Stimulated activated CD8-positive, alpha-beta memory T cell treated with anti-CD3 and anti-CD28 coated beads, Interleukin-7, amount 100 ng/mL, for 1 hour (primary cell): ENCODE data around the gene PCDH12.
A peak's percentile ranks its signal among the peaks of the same experiment; 100 is the strongest.

ENCODE experiments used
- DNase-seq, 2 donors: peaks; one replicate each; pipeline ENCODE4 v3.0.0-alpha.2; 2020; ENCODE audit warnings: low read depth in 2 of 2

PCDH12 gene

DNA sequence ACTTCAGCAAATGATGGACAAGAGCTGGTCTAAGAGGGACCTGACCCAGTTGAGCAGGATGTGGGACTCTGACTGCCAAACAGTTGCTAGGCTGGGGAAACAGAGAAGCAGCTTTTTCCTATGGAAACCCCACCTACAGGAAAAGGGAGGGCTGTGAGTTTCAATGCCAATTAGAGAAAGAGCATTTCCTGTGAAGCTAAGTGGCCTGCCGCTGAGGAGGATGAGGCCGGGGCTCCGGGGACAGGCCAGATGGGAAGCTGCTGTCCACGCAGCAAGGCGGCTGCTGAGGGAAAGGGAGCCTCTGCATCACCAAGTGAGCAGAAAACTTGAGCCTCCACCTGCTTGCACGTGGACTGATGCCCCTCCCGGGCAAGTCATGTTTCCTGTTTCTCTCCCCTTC is at the start of gene PCDH12:
Gene PCDH12 (minus strand): TSS at position 90 of the 400 bp plus-strand sequence. CDS start 351 bp downstream, outside the sequence.
- no peak for DNase-seq

DNA sequence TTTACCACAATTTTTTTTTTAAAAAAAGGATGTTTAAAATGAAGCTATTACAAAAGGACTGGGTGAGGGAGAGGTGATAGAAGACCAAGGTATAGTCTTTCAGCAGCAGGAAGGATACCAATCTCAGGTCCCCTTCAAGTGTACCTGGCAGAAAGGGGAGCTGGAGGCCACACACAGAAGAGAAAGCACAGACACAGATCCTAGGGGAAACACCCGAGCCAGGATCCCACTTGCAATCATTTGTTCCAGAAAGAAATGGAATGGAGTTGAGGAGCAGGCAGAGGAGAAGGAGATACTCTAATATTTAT is 49.2 kb upstream of the PCDH12 start:
- DNase-seq, result no peak

DNA sequence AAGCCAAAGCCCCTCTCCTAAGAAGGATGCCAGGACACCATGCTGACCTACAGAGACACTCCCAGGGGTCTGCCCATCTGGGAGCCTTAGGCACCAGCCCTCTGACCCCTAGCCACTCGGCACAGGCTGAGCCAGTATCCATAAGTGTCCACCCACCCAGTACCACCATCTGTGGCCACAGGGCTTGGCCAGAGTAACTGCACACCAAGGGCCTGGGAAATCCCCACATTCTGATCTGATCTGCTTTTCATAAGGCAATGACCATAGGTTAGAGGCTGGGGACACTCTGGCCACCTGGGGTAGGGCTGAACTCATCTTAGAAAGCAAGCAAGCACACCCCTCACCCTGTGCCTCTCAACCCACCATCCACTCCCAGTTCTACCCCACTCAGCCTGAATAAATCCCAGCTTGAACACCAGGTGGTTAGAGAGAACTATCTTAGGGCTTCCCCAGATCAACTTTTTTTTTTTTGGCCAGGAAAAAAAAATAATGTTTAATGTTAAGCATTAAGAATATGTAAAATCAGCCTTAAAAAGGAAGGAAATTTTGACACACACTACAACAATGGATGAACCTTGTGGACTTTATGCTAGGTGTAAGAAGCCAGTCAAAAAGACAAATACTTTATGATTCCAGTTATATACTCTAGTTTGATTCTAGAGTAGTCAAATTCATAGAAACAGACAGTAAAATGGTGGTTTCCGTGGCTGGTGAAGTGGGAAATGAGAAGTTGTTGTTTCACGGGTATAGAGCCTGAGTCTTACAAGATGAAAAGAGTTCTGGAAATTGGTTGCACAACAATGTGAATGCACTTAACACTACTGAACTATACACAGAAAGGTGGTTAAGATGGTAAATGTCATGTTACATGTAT is 48.6 kb upstream of the PCDH12 start:
- DNase-seq, result no peak

DNA sequence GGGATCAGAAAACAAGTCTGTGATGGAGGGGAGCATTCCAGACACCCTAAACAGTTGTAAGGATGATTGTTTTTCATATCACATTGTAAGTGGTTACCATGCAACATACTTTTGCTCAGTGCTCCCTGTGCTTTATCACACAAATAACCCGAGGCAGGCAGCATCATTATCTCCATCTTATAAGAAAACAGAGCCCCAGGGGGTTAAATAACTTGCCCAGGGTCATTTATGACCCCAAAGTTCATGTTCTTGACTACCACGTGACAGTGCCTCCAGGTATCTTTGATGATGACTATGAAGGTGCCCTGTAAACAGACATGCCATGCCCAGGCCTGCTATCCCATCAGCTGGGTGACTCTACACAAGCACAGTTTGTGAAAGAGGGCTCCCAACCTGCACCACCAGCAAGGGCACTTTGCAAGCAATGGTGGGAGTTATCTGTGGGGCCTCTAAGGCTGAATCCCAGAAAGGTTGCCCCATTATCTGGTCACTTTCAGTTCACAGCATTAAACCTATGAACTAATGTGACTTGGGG is 45.3 kb upstream of the PCDH12 start:
- no peak for DNase-seq

DNA sequence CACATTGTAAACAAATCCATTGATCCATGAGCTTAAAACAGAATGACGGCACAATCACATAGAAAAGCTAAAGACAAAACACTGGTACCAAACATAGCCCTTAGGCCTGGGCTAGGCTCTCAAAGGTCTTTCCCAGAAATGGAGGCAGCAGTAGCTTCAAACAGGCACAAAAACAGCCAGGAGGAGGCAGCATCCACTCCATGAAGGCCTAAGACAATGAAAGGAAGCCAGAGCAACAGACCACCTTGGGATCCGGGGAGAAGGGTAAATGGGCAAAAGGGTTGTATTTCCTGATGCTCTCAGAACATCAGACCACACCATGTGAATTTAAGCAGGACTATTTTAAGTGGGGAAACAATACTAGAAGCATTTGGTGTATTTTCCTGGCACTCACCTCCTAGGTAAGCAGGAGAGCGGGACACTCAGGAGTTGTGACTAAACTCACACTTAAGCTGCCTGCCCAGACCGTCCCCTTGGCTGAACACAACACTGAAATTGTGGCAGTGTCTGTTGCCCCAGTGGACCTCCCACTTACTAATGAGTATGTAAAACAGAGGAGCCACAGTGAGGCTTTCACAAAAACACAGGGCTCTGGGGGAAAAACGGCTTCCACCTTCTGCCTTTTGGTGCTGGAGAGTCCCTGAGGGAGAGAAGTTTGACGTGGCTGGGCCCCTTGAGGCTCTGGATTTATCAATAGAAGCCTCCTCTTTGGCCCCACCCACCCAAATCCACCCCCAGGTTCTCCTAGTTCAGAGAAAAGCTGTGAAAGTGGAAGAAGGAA is 42.9 kb upstream of the PCDH12 start:
- no peak for DNase-seq

DNA sequence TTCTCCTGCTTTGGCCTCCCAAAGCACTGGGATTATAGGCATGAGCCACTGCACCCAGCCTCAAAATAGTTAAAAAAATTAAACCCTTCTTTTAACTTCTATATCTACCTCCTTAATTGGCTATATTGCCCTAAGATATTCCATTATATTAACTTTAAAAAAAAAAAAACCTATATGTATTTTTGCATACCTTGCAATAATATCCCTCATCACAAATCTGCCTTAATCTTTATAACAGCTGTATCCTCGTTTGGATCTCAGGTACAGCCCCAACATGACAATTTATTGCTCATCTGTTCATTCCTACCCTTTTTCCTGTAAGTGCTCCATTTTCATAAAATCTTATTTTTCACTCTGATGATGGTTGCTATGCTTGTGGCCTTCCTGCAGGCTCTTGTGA is 42.2 kb upstream of the PCDH12 start:
- no peak for DNase-seq

DNA sequence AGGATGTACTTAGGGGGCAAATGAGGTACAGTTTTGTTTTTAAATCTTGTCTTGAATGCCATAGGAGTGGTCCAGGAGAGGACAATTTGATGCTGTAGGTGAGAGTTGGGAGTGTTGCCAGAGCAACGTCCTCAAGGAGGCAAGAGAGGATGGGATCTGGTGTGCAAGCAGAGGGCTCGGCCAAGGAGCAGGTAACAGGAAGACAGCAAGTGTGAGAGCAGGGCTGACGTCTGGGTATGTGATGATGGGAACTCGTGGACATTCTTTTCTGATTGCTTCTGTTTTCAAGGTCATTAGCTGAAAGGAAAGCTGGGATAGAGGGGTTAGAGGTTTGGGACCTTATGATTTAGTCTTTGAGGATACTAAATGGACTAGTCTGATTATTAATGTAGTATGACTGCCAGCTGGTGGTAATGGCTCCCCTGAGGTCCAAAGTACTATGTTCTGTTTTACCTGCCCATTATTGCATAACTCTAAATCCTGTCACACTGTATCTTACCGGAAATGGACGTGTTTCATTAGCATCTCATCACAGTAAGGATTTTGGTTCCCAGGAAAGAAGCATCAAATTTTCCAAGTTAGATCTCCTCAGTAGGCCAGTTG is 39.5 kb upstream of the PCDH12 start:
- no peak for DNase-seq

DNA sequence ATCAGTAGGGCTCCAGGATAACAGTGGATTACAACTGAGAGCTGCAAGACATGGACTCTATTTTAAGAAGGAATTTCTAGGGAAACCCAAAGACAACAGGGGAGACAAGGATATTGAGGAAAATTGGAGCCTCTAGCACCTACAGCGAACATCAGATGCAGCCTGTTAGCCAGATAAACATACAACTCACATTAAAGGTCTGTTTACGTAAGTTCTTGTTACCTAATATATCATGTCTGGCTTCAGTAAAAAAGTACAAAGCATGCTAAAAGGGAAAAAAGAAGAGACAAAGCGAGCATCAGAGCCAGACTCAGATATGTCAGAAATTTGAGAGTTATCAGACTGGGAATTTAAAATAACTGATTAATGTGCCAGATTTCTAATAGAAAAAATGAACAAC is 37.7 kb upstream of the PCDH12 start:
- DNase-seq, result no peak

DNA sequence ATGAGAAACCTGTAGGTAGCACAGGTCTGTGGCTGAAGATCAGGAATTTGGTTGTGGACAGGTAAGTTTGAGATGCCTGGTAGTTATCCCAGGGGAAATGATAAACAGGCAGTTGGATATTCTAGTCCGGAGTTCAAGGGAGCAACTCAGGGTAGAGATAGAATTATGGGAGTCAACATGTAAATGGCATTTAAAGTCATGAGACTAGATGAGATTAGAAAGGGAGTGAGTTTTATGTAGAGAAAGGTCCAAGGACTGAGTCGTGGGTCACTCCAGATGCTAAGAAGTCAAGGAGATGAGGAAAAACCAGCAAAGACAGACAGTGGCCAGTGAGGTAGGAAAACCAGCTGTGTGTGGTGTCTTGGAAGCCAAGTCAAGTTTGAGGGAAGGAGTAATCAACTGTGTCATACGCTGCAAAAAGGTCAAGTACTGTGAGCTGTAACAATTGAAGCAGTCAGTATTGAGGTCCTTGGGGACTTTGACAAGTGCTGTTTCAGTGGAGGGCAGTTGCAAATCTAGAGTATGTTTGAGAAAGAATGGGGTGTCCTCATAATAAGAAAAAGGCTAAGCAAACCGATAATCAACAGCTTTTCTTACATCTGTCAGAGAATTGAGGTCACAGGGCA is 36.6 kb upstream of the PCDH12 start:
- no peak for DNase-seq

DNA sequence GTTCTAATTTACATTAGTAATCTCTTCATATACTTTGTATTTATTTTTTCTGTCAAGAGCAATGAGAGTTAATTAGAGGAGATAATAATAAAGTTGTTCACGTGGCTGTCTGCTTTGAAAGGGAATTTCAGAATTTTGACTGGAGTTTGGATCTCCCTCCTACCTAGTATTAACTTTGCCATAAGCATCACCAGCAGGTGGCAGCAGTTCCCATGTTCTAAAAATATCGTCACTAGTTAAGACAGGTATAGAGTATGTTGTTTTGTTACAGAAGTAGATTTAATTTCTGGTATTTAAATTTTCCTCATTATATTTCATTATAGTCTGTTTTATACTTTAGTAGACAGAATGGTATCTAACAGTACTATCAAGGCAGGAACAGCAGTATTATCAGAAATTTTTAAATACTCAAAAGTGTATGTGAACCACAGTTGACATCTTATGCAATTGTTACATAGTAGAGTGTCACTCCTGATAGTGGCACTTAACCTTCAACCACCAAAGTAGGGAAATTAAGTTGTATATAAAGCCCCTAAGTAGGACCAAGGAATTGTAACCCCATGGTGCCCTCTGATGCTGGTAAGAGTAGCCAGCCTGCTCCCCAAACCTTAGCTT is 34.5 kb upstream of the PCDH12 start:
- peak; percentile 61 to 74 for DNase-seq

DNA sequence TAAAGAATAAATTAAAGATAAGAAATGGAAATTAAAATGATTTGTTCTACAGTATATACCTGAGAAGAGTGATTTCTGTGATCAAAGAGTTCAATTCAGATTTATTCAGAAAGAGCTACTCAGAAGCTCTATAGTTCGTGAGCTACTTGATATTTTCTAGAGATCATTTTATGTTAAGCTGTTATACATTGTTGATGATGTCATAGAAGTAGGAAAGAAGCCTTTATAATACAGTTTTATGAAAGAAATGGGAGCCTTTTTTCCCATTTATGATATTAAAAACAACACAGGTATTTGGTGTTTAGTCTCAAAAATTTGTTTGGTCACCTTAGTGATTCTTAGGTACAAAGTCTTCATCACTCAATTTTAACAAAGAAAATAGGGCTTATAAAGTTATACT is 31.7 kb upstream of the PCDH12 start:
- no peak for DNase-seq

DNA sequence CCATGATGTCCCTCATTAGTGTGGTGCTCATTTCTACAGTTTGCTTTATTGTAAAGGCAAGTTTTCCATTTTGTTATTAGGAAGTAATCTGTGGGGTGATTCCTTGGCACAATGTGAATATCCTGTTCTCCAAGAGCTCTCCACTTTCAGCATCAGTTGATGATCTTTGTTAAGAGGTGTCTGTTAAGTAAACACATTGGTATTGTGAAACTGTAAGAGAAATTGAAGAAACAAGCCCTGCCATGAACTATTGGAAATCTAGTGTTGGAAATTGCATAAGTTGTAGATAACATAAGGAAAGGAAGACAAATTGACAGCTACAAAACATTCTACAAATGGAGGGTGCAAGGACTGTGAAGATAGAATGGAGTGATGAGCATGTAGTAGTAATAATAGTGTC is 28.1 kb upstream of the PCDH12 start:
- no peak for DNase-seq

DNA sequence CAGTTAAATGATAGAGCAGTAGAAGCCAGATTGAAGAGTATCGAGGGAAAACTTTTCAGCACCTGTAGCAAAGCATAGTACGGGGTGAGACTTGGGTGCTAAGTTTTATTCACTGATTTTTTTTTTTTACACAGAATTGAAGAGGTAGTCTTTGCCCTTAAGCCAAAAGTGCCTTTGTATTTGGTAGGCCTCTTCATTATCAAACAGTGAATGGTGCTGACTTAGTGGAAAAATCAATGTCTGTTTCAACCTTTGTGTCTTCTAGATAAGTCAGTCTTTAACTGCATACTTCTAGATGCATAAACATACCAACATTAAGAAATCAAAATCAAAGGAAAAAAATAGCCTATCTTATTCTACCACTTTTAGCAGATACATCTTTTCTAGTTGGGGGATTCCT is 24.6 kb upstream of the PCDH12 start:
- DNase-seq, result no peak

DNA sequence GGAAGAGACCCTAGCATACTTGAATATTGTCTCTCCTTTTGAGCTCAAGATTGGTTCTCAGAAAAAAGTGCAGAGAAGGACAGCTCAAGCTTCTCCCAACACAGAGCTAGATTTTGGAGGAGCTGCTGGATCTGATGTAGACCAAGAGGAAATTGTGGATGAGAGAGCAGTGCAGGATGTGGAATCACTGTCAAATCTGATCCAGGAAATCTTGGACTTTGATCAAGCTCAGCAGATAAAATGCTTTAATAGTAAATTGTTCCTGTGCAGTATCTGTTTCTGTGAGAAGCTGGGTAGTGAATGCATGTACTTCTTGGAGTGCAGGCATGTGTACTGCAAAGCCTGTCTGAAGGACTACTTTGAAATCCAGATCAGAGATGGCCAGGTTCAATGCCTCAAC is 20.4 kb upstream of the PCDH12 start:
- no peak for DNase-seq

DNA sequence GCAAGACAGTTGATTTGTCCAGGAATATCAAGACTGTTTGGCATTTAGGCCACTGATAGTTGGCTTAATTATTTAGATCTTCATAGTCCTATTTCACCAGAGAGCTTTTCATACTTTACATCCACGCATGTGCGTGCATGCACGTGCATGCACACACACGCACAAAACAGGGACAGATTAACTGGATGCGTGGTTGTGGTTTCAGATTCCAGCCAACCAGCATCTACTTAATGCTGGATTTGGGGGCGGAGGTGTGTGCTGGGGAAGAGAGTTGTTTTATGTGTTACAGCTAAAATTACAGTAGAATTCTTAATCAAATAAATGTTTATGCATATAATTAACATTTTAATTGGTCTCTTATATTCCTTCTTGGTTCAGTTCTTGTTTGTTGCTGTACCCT is 18.2 kb upstream of the PCDH12 start:
- no peak for DNase-seq

DNA sequence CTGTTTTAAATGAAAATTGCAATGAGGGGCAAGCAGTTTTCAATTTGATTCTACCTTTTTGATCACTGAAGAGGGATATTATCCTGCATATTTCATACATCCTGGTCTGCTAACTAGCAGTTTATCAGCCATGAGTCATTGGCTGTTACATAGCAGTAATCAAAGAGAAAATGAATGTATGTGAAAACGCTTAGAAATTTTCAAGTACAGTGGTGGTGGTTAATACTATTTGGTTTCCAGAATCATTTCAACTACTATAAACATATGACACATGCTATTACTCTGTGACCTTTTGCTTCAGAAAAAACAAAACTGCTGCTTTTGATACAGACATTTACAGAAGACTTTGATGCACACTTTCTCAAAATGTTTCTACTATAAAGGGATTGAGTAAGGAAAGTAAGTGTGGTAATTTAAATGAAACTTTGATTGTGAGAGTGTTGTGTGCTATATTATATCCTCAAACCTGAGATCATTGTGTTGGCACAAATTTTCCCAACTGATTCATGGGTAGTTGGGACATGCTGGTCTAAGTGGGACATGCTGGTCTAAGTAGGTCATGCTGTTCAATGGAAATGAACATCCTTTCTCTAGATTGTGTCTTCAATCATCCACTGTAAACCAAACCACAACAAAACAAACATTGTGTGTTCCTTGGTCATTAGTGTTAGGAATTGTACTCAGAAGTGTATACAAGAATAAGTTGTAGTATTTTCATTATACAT is 16.0 kb upstream of the PCDH12 start:
- no peak for DNase-seq

DNA sequence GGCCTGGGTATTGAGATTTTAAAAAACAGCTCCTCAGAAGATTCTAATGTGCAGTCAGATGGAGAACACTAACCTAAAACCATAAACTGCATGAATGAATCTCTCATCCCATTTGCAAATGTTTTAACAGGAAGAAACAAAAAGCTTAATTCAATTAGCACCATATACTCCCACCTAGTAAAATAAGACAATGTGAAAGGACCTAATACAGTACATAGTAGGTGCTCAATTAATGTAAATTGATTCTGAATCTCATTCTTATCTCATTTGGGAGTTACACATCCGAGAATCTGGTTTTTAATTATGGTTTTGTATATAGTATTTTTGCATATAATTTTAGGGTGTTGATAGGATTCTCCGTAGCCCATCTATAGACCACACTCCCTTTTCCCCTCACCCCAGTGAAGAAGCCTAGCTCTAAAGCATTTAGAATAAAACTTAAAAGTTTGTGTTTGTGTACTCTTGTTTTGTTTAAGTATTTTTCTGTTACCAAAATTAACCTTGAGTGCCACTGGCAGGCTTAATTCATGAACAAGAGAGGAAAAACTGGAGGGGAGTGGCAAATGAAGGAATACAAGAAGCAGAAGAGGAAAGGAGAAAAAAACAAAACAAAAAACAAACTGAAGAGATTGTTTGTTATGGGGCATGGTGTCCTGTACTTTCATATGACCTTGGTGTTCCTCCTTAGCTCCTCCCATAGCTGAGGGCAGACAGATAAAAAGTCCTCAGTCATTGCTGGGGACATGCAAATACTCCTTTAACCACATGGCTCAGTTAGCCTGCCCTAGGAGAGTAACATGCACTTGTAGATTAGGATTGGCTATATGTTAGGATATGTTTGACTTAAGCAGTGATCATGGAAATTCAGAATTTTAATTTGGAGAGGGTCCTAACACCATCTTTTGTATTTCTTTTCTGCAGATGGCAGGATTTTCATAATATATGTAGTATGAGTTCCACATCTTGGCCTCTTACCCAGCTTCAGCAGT is 12.1 kb upstream of the PCDH12 start:
- DNase-seq, result no peak

DNA sequence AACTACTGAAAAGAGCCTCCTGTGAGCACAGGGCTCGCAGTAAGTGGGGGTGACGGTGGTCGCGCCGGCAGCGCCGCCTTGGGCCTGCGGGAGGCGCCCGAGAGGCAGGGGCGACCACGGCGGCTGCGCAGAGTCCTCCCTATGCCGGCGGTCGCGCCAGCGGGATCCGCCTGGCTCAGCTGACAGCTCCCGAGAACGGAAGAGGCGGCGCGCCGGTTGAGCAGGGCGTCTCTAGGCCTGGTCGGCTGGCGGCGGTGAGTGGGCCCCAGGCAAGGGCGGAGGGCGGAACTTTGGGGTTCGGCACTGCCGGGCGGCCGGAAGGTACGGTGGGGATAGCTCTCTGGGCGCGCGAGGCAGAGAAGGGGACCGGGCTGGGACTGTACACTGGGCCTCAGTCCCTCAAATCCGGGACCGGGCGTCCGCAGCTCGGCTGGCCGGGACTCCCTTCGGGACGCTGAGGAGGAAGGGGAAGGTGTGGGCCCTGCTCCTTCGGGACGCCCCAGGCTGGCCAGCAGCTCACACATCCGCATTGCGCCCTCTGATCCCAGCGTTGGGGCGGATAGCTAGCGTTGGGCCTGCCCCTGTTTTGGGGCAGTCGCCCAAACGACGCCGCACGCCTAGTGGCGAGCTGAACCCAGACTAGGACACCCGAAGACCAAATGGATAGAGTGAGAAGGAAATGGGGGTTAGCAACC is 11.1 kb upstream of the PCDH12 start, which contains the start of gene RNF14:
Gene RNF14 (plus strand): TSS at position 192 of the 695 bp plus-strand sequence. CDS start 4,484 bp downstream, outside the sequence.
- peak; percentile 79 to 88 for DNase-seq

DNA sequence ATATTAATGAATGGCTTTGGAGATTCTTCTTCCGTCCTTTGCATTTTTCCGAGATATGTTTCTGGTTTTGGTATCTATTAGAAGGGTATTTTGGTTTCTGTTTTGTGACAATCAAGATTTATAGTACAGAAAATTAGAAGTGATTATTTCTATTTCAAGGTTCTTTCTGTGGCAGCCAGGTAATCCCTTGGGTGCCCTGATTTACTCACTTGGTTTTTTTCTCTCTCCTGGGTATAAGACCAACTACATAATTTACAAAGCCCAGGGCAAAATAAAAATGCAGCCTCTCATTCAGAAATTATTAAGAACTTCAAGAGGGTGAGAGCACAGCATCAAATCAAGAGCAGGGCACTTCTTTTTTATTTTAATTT is 8.9 kb upstream of the PCDH12 start:
- DNase-seq, result no peak
